HG02870 (cell line): ENCODE measurements around the gene SMARCA4.
A peak's percentile ranks its signal among the peaks of the same experiment; 100 is the strongest.
"Not testable (repeated sequence)": the region's sequence is repeated elsewhere in the genome, so short reads cannot be mapped to it uniquely, and the experiment has no call there.

ENCODE experiments used
- ATAC-seq: cut with Tn5 transposase; IDR thresholded peaks from one replicate; pipeline ENCODE4 v1.9.1; 2021; ENCODE audit warnings: mild to moderate bottlenecking, moderate library complexity; ENCODE audit not compliant: unreplicated experiment

SMARCA4 gene

DNA sequence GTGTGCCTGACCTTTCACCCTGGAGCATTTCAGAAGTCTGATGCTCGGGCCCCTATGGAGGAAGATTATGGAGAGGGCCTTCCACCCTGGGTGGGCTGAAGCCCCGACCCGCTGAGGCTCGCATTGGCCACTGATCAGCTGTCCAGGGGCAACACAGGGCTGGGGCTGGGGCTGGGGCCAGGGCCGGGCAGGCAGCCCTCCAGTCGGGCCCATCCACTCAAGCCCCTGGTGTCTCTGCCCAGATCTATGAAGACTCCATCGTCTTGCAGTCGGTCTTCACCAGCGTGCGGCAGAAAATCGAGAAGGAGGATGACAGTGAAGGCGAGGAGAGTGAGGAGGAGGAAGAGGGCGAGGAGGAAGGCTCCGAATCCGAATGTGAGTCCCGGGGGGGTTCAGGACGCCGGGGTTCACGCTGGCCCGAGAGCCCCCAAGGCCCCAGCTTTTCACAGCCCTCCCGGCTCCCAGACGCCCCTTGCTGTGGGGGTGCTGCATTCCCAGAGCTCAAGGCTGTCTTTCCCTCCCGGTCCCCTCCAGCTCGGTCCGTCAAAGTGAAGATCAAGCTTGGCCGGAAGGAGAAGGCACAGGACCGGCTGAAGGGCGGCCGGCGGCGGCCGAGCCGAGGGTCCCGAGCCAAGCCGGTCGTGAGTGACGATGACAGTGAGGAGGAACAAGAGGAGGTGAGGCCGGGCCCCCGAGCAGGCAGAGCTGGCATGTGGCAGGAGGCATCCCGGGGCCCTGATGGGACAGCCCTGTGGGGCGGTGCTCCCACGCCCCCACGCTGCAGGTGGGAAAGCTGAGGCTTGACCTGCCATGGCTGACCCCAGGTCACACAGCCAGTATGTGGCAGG lies 98.9 kb downstream of the SMARCA4 start:
- ATAC-seq = no peak

- ATAC-seq = no peak
Measured at GRCh38 chr19:11061952-11062351, 101.1 kb downstream of the SMARCA4 start.

DNA sequence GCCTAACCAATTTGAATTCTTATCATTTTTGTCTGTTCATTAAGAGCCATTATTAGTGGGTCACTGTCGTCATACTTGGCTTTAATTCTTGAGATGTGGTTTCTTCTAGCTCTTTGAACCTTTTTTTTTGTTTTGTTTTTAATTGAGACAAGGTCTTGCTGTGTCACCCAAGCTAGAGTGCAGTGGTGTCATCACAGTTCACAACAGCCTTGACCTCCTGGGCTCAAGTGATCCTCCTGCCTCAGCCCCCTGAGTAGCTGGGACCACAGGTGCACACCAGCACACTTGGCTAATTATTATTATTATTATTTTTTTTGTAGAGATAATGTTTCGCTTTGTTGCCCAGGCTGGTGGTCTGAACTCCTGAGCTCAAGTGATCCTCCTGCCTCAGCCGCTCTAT lies 102.6 kb downstream of the SMARCA4 start:
- ATAC-seq = no peak

- ATAC-seq = no peak
Measured at GRCh38 chr19:11064831-11065303, 104.0 kb downstream of the SMARCA4 start.

- ATAC-seq = no peak
Measured at GRCh38 chr19:11066326-11066725, 105.5 kb downstream of the SMARCA4 start.

DNA sequence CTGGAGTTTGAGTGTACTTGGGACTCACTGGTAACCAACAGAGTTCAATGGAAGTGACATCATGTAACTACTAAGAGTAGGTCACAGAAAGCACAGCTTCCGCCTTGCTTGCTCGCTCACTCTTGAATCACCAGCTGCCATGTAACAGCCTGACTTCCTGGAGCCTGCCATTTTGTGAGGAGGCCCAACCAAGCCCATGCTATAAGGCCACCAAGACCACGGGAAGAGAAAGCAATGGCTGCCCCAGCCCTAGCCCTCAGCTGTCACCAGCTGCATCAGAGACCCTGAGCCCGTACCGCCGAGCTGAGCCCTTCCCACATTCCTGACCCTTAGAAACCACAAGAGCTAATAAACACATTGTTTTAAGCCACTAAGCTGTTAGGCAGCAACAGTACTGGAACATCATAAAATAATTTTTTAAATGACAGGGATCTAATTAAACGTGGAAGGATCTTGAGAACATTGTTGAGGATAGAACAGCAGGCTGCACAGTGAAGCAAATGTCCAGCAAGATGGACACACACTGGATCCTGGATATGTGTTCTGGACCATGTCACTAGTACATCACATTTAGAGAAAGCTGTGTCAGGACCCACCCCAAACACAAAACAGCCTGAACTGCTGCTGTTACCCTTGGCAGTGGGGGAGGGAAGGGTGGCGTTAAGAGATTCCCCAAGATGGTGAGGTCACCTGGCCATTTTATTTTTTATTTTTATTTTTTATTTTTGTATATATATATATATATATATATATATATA lies 106.7 kb downstream of the SMARCA4 start:
- no peak for ATAC-seq

DNA sequence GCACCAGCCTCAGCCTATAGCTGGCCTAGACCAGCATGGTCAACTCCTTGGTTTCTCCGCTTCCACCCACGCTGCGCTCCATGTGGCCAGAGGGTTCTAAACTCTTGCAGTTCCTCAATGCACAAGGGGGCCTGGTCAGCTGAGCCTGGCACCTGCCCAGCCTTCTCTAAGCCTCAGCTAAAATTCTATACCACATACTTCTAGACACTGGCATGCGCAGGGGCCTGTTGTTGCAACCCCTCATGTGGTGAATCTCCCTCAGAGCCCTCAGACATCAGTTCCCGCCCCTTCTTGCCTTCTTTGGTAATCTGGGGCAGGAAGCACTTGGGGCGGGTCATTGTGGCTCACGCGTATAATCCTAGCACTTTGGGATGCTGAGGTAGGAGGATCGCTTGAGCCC lies 108.7 kb downstream of the SMARCA4 start:
- no peak for ATAC-seq

DNA sequence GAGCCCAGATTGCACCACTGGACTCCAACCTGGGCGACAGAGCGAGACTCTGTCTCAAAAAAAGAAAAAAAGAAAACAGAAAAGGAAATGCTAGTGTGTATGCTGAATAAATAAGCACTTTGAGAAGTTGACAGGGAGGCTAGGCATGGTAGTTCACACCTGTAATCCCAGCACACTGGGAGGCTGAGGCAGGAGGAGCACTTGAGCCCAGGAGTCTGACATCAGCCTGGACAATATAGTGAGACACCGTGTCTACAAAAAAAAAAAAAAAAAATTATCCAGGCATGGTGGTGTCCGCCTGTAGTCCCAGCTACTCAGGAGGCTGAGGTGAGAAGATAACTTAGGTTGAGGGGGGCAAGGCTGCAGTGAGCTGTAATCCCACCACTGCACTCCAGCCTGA lies 109.3 kb downstream of the SMARCA4 start:
- no peak for ATAC-seq

GRCh38 chr19:11073568-11073967 lies 112.7 kb downstream of the SMARCA4 start:
- no peak for ATAC-seq

DNA sequence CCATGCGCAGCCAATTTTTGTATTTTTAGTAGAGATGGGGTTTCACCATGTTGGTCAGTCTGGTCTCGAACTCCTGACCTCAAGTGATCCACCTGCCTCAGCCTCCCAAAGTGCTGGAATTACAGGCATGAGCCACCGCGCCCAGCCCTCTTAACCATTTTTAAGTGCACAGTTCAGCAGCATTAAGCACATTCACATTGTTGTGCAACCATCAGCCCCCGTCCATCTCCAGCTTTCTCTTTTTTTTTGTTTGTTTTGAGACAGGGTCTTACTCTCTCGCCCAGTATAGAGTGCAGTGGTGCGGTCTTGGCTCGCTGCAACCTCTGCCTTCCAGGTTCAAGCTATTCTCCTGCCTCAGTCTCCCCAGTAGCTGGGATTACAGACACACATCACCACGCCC lies 116.0 kb downstream of the SMARCA4 start:
- not testable (repeated sequence) for ATAC-seq

GRCh38 chr19:11078893-11079292 lies 118.1 kb downstream of the SMARCA4 start:
- no peak for ATAC-seq

DNA sequence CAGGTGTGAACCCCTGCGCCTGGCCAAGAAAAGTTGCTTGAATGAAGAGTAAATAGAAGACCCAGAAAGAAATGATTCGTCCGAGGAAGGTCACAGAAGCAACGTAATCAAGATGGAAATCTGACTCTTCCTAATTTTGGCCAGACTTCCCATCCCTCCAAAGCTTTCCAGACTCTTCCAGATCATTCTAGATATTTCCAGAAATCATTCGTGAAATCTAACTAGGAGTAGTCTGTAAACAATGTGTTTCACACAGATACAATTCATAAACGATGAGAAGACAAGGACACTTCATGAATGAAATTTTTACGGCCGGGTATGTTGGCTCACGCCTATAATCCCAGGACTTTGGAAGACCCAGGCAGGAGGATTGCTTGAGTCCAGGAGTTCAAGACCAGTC lies 119.2 kb downstream of the SMARCA4 start:
- ATAC-seq = no peak

DNA sequence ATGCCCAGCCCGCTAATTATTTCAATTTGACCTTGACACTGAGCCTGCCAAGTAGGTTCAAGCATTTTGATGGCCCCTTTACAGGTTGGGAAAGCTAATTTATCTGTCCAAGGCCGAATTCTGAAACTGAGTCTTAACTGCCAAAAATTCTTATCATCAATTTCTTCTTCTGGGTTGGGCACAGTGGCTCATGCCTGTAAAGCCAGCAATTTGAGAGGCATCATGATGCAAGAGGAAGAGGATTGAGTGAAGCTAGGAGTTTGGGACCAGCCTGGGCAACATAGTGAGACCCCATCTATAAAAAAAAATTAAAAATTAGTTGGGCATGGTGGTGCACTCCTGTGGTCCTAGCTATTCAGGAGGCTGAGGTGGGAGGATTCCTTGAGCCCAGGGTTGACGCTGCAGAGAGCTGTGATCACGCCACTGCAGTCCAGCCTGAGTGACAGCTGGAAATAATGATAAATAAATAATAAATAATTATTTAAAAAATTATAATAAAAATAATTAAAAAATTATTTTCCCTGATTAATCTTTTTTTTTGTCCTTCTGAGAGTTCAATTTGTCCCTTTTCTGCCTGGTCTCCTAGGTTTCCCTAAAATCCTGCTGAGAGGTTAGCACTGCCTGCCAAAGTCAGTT lies 127.2 kb downstream of the SMARCA4 start:
- no peak for ATAC-seq

- ATAC-seq = no peak
Measured at GRCh38 chr19:11088506-11089253, 127.8 kb downstream of the SMARCA4 start.

DNA sequence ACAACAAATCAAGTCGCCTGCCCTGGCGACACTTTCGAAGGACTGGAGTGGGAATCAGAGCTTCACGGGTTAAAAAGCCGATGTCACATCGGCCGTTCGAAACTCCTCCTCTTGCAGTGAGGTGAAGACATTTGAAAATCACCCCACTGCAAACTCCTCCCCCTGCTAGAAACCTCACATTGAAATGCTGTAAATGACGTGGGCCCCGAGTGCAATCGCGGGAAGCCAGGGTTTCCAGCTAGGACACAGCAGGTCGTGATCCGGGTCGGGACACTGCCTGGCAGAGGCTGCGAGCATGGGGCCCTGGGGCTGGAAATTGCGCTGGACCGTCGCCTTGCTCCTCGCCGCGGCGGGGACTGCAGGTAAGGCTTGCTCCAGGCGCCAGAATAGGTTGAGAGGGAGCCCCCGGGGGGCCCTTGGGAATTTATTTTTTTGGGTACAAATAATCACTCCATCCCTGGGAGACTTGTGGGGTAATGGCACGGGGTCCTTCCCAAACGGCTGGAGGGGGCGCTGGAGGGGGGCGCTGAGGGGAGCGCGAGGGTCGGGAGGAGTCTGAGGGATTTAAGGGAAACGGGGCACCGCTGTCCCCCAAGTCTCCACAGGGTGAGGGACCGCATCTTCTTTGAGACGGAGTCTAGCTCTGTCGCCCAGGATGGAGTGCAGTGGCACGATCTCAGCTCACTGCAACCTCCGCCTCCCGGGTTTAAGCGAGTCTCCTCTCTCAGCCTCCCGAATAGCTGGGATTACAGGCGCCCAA lies 128.6 kb downstream of the SMARCA4 start, which contains the start of gene LDLR:
LDLR (plus strand) TSS at position 210 of the 760 bp plus-strand sequence; CDS start at position 296, 86 bp downstream.
- no peak for ATAC-seq

GRCh38 chr19:11090014-11090263 lies 129.1 kb downstream of the SMARCA4 start:
- not testable (repeated sequence) for ATAC-seq

DNA sequence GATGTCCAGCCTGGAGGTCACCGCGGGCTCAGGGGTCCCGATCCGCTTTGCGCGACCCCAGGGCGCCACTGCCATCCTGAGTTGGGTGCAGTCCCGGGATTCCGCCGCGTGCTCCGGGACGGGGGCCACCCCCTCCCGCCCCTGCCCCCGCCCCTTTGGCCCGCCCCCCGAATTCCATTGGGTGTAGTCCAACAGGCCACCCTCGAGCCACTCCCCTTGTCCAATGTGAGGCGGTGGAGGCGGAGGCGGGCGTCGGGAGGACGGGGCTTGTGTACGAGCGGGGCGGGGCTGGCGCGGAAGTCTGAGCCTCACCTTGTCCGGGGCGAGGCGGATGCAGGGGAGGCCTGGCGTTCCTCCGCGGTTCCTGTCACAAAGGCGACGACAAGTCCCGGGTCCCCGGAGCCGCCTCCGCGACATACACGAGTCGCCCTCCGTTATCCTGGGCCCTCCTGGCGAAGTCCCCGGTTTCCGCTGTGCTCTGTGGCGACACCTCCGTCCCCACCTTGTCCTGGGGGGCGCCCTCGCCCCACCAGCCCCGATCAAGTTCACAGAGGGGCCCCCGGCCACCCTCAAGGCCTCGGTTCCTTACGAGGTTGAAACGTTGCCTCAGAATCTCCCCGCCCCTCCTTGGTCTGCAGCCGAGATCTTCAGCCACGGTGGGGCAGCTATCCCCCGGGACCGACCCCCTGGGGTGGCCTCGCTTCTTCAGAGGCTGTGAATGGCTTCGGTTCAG lies 129.6 kb downstream of the SMARCA4 start:
- ATAC-seq = peak; percentile 74

GRCh38 chr19:11090997-11091702 lies 130.3 kb downstream of the SMARCA4 start:
- ATAC-seq = no peak

DNA sequence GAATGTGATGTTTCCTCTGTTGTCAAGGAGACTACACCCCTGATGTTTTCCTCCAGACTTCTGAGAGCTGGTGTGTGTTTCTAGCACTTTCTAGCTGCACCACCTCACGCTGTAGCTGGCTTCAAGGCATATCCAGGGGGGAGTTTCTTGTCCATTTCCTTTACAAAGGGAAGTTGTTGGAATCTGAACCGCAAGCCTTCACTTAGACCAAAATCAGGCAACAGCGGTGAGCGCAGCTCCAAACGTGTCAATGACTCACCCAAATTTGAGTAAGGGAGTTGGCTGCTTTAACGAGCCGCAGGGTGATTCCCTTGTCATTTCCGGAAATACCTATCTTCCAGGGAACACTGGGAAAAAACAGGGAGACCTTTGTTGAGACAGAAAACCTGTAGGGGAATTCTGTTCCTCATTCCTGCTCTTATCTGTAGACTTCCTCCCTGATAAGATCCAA lies 130.9 kb downstream of the SMARCA4 start:
- no peak for ATAC-seq
